HG02642 (cell line): ENCODE measurements around the gene LILRB1.
"Not testable (repeated sequence)": the region's sequence is repeated elsewhere in the genome, so short reads cannot be mapped to it uniquely, and the experiment has no call there.

Experiments
- ATAC-seq: cut with Tn5 transposase; IDR thresholded peaks from one replicate; pipeline ENCODE4 v1.9.1; 2021; ENCODE audit warnings: mild to moderate bottlenecking; ENCODE audit not compliant: unreplicated experiment, poor library complexity

The LILRB1 gene

DNA sequence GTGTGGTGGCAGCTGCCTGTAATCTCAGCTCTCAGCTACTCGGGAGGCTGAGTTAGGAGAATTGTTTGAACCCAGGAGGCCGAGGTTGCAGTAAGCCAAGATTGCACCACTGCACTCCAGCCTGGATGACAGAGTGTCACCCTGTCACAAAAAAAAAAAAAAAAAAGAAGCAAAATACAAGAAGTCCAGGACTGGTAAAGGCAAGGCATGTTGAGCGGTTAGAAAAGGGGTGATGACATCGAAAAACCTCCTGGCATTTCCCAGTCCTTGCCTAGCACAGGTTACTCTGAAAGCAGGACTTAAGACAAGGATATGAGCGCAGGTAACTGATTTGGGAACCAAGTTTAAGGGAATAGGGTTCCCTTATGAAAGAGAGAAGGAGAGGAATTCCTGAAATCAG lies 30.0 kb downstream of the LILRB1 start:
- no peak for ATAC-seq

- no peak for ATAC-seq
Measured at GRCh38 chr19:54660964-54661363, 30.7 kb downstream of the LILRB1 start.

DNA sequence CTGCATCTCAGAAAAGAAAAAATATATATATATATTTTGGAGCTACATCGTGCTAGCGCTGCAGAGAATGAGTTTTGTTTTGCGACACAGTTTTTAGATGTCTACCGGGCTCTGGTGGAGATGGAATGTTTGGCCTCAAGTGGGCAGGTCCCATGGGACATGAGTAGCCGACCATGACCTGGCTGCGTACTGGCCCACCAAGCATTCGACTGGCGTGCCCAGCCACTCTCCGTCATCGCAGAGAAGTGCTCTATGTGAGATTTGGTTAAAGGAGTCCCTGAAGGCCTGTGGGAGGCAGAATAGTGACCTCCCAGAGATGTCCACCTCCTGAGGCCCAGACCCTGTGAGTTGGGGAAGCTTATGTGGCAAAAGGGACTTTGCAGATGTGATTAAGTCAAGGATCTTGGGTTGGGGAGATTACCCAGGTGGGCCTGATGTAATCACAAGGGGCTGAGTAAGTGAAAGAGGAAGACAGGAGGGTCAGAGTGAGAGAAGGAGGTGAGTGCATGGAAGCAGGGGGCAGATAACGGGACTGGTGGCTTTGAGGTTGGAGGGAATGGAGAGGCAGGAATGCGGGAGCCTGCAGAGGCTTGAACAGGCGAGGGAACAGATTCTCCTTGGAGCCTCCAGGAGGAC lies 31.7 kb downstream of the LILRB1 start:
- ATAC-seq = no peak

DNA sequence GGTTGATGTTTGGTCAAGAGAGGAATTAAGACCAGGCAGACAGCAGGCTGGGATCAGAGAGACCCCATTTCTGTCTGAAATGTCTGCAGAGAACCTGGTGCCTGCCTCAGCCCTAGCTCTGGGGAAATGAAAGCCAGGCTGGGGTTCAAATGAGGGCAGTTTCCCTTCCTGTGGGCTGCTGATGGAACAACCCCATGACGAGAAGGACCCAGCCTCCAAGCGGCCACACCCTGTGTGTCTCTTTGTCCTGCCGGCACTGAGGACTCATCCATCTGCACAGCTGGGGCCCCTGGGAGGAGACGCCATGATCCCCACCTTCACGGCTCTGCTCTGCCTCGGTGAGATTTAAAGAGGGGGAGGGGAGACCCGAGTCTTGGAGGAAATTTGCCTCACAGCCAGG lies 32.4 kb downstream of the LILRB1 start, which contains the start of gene LILRB4:
LILRB4 (plus strand) TSS at position 256 of the 400 bp plus-strand sequence; CDS start at position 305, 49 bp downstream.
- ATAC-seq = no peak

DNA sequence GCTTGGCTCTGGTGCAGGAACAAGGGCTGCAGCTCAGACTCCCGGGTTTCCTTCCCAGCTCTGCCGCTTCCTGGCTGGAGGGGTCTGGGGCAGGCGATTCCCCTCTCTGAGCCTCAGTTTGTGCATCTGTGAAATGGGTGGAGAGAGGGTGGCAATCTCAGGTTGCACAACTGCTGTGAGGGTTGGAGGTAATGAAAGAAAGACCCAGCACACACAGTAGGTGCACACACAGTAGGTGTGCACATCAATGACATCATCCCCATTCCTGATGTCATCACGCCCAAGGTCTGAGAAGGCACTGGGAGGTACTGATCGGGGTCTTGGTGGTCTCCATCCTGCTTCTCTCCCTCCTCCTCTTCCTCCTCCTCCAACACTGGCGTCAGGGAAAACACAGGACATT lies 35.2 kb downstream of the LILRB1 start:
- ATAC-seq = no peak

- no peak for ATAC-seq
Measured at GRCh38 chr19:54667217-54667616, 36.9 kb downstream of the LILRB1 start.

GRCh38 chr19:54668353-54668752 lies 38.1 kb downstream of the LILRB1 start:
- ATAC-seq = no peak

DNA sequence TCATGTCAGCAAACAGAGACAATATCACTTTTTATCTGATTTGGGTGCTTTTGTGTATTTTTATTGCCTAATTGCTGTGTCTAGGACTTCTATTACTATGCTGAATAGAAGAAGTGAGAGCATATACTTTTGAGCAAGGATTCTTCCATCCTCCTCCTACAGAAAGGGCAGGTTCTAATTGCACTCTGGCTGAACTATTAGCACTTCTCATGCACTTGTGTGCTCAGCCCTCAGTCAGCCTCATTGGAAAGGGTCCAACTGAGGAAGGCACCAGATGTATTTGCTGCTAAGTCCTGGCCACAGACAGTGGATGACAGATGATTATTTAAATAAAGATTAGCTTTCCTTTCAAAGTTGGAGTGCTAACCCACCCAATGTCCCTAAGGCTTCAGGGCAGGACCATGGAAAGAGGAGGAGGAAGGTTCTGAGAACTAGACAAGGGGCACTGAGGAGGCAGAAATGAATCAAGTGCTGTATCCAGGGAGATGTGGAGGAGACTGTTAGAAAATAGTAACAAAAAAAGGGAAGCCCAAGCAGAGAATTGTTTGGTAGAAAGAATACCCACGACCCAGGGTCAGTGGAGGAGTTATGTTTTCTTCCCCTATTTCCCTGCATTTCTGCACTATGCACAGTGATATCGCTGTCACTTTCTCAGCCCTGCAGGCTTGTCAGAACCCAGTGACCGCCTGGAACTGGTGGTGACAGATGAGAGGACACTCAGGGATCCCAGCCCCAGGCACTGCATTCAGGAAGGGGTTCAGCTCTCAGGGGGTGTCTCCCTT lies 40.5 kb downstream of the LILRB1 start:
- ATAC-seq = no peak

DNA sequence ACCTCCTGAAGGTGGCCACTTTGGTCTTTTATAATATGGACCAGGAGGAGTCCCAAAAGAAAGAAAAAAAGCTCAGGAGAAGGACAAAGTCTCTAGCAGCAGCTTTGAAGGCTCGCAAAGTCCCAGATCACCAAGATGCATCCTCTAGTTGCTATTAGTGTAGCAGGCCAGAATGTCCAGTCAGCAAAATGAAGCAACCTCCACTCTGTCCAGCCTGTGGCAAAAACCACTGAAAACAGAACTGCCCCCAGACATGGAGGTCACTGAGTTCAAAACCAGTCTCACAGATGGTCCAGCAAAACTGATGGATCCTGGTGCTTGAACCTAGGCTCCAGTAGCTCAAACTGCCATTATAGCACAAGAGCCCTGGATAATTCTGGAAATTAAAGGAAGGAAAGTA lies 42.9 kb downstream of the LILRB1 start:
- ATAC-seq = no peak

DNA sequence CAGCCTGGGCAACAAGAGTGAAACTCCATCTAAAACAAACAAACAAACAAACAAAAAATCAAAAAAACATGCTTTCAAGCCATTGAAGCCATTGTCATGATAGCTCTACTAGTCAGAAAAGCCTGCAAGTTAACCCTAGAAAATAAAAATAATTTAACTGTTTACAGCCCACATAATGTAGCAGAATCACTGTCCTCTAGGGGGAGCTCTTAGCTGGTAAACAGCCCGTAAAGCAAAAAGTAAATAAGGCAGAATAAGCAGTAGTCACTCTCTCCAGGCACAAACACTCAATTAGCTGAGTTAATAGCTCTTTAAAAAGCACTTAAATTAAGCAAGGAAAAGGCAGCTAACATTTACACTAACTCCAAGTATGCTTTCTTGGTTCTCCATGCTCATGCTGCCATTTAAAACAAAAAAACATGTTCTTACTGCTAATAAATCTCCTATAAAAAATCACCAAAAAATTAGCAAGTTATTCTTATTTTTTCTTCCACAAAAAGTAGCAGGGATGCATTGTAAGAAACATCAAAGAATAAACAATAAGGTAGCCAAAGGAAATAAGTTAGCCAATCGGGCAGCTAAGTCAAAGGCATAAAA lies 43.8 kb downstream of the LILRB1 start:
- ATAC-seq = no peak

GRCh38 chr19:54676210-54676834 lies 46.0 kb downstream of the LILRB1 start:
- ATAC-seq = not testable (repeated sequence)

- no peak for ATAC-seq
Measured at GRCh38 chr19:54677217-54677616, 46.9 kb downstream of the LILRB1 start.

DNA sequence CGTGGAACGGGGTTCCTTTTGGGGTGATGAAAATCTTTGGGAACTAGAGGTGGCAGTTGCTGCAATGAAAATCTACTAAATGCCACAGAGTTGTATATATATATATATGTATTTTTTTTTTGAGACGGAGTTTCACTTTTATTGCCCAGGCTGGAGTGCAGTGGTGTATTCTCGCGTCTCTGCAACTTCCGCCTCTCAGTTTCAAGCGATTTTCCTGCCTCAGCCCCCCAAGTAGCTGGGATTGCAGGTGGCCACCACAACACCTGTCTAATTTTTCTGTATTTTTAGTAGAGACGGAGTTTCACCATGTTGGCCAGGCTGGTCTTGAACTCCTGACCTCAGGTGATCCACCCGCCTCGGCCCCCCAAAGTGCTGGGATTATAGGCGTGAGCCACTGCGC lies 51.3 kb downstream of the LILRB1 start:
- not testable (repeated sequence) for ATAC-seq

- ATAC-seq = no peak
Measured at GRCh38 chr19:54682306-54682856, 52.1 kb downstream of the LILRB1 start.

GRCh38 chr19:54684527-54684926 lies 54.2 kb downstream of the LILRB1 start:
- ATAC-seq = no peak
